ENCODE results near the gene EHMT1.
"Not testable (repeated sequence)": the region's sequence is repeated elsewhere in the genome, so short reads cannot be mapped to it uniquely, and the experiment has no call there.

The EHMT1 gene

DNA sequence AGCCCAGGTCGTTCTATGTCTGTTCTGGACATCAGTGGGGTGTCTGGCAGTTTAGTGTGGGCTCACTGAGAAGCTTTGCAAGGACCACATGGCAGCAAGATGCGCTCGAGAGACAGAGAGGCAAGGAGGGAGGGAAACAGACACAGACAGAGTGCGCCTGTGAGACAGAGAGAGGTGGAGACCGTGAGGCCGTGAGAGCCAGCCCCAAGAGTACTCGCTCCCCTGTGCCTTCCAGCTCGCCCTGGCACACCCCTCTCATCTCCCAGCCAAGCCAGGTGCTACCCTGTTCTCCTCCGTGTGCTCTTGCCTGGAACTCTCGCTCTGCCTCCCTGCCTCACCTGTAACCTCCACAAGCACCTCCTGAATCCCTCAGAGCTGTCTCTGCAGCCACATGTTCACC lies 106.8 kb downstream of the EHMT1 start:
- no peak overlapping the region for H3K27ac ChIP-seq (ENCODE audit: insufficient read depth in 1 of 2, low read depth in 1 of 2, low read length in 2 of 2, poor library complexity in 1 of 2, severe bottlenecking in 2 of 2)
- WGBS (ENCODE audit: insufficient coverage): 97% methylated on average over 7 of the region's 10 CpGs
- no peaks in the 10 kb centered on the region for H3K27me3 ChIP-seq (replicated peaks in 2 of 5; ENCODE audit: control insufficient read depth in 4 of 5, insufficient read depth in 5 of 5, low read length in 4 of 5)
- CTCF ChIA-PET: interaction anchor here (1.3 kb wide), 1 partner anchor 9 kb away, joined by 4 read pairs; no protein-coding TSS in a partner anchor
- no peak overlapping the region for H3K4me3 ChIP-seq (ENCODE audit: control insufficient read depth in 1 of 7, extremely low read depth in 1 of 7, insufficient read depth in 4 of 7, low read depth in 2 of 7, low read length in 6 of 7)
- H3K4me1 ChIP-seq (ENCODE audit: control extremely low read depth in 1 of 4, control insufficient read depth in 4 of 4, insufficient read depth in 4 of 4, low read length in 3 of 4): peaks cover 0 to 16% (median 6%) of the 10 kb centered on the region in 4 experiments
- DNase-seq: no peak
- H3K36me3 ChIP-seq (ENCODE audit: control insufficient read depth in 4 of 4, insufficient read depth in 4 of 4, low read length in 3 of 4): peaks cover 30 to 74% (median 51%) of the 10 kb centered on the region in 4 experiments
- H3K9me3 ChIP-seq (ENCODE audit: control extremely low read depth in 1 of 5, control insufficient read depth in 4 of 5, insufficient read depth in 2 of 5, low read depth in 1 of 5, low read length in 4 of 5): peaks cover 0 to 12% (median 2%) of the 10 kb centered on the region in 5 experiments
- POLR2A ChIA-PET: no interaction called here

DNA sequence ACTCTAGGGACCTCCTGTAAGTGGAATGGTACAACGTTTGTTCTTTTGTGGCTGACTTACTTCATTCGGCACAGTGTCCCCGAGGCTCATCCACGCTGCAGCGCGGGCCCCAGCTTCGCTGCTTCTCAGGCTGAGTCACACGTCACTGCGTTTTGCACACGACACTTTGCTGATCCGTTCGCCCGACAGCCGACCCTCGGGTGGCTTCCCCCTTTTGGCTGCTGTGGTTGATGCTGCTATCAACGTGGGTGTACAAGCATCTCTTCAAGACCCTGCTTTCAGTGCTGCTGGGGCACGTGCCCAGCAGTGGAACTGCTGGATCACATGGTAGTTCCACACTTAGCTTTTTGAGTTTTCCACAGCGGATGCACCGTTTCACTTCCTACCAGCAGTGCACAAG lies 107.5 kb downstream of the EHMT1 start:
- peaks cover 0 to 12% (median 2%) of the 10 kb centered on the region in 5 experiments for H3K9me3 ChIP-seq (ENCODE audit: control extremely low read depth in 1 of 5, control insufficient read depth in 4 of 5, insufficient read depth in 2 of 5, low read depth in 1 of 5, low read length in 4 of 5)
- DNase-seq; H3K27ac ChIP-seq (ENCODE audit: insufficient read depth in 1 of 2, low read depth in 1 of 2, low read length in 2 of 2, poor library complexity in 1 of 2, severe bottlenecking in 2 of 2); H3K27me3 ChIP-seq (replicated peaks in 2 of 5; ENCODE audit: control insufficient read depth in 4 of 5, insufficient read depth in 5 of 5, low read length in 4 of 5); POLR2A ChIA-PET; H3K4me3 ChIP-seq (ENCODE audit: control insufficient read depth in 1 of 7, extremely low read depth in 1 of 7, insufficient read depth in 4 of 7, low read depth in 2 of 7, low read length in 6 of 7): not testable (repeated sequence)
- WGBS (ENCODE audit: insufficient coverage): 100% methylated on average over 3 of the region's 19 CpGs
- peaks cover 0 to 16% (median 6%) of the 10 kb centered on the region in 4 experiments for H3K4me1 ChIP-seq (ENCODE audit: control extremely low read depth in 1 of 4, control insufficient read depth in 4 of 4, insufficient read depth in 4 of 4, low read length in 3 of 4)
- H3K36me3 ChIP-seq (ENCODE audit: control insufficient read depth in 4 of 4, insufficient read depth in 4 of 4, low read length in 3 of 4): peaks cover 36 to 76% (median 55%) of the 10 kb centered on the region in 4 experiments
- CTCF ChIA-PET: interaction anchor here (1.3 kb wide), 1 partner anchor 9 kb away, joined by 4 read pairs; no protein-coding TSS in a partner anchor

DNA sequence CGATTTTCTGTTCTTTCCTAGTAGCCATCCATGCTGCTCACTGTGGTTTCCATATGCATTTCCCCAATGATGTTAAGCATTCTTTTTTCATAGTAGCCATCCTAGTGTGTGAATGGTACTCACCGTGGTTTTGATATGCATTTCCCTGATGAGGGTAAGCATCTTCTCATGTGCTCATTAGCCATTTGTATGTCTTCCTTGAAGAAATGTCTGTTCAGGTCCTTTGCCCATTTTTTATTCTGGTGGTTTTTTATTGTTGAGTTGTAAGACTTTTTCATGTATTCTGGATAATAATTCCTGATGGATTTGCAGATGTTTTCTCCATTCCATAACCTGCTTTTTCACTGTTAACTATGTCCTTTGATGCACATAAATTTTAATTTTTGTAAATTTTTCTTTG lies 108.0 kb downstream of the EHMT1 start:
- POLR2A ChIA-PET: no interaction called here
- H3K36me3 ChIP-seq (ENCODE audit: control insufficient read depth in 4 of 4, insufficient read depth in 4 of 4, low read length in 3 of 4): peaks cover 39 to 76% (median 59%) of the 10 kb centered on the region in 4 experiments
- peaks cover 1 to 12% (median 4%) of the 10 kb centered on the region in 5 experiments for H3K9me3 ChIP-seq (ENCODE audit: control extremely low read depth in 1 of 5, control insufficient read depth in 4 of 5, insufficient read depth in 2 of 5, low read depth in 1 of 5, low read length in 4 of 5)
- DNase-seq: no peak
- 100% methylated on average over 2 of the region's 2 CpGs for WGBS (ENCODE audit: insufficient coverage)
- H3K4me1 ChIP-seq (ENCODE audit: control extremely low read depth in 1 of 4, control insufficient read depth in 4 of 4, insufficient read depth in 4 of 4, low read length in 3 of 4): peaks cover 0 to 16% (median 6%) of the 10 kb centered on the region in 4 experiments
- CTCF ChIA-PET: no interaction called here
- H3K27ac ChIP-seq (ENCODE audit: insufficient read depth in 1 of 2, low read depth in 1 of 2, low read length in 2 of 2, poor library complexity in 1 of 2, severe bottlenecking in 2 of 2): no peak overlapping the region
- no peak overlapping the region for H3K4me3 ChIP-seq (ENCODE audit: control insufficient read depth in 1 of 7, extremely low read depth in 1 of 7, insufficient read depth in 4 of 7, low read depth in 2 of 7, low read length in 6 of 7)
- no peaks in the 10 kb centered on the region for H3K27me3 ChIP-seq (replicated peaks in 2 of 5; ENCODE audit: control insufficient read depth in 4 of 5, insufficient read depth in 5 of 5, low read length in 4 of 5)

DNA sequence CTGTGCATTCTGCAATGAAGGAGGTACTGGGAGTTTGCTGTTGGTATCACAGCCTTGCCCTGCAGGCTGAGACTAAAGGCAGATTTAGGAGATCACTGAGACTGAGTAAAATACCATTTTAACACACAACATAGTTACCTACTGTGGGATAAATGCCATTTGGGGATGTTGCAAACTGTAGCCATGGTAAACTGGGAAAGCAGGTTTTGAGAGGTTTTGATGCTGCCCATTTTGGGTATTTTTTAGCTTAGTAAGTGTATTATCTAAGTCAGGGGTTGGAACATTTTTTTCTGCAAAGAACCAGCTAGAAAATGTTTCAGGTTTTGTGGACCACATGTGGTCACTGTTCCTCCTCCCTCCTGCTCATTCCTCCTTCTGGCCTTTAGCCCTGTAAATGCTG lies 108.9 kb downstream of the EHMT1 start:
- Histone ChIP-seq H3K4me1 (ENCODE audit: control extremely low read depth in 1 of 4, control insufficient read depth in 4 of 4, insufficient read depth in 4 of 4, low read length in 3 of 4) (peaks cover 0 to 12% (median 5%) of the 10 kb centered on the region in 4 experiments), H3K27me3 (replicated peaks in 2 of 5; ENCODE audit: control insufficient read depth in 4 of 5, insufficient read depth in 5 of 5, low read length in 4 of 5) (no peaks in the 10 kb centered on the region), H3K9me3 (ENCODE audit: control extremely low read depth in 1 of 5, control insufficient read depth in 4 of 5, insufficient read depth in 2 of 5, low read depth in 1 of 5, low read length in 4 of 5) (peaks cover 2 to 18% (median 10%) of the 10 kb centered on the region in 5 experiments), H3K4me3 (ENCODE audit: control insufficient read depth in 1 of 7, extremely low read depth in 1 of 7, insufficient read depth in 4 of 7, low read depth in 2 of 7, low read length in 6 of 7) (no peak overlapping the region), H3K36me3 (ENCODE audit: control insufficient read depth in 4 of 4, insufficient read depth in 4 of 4, low read length in 3 of 4) (peaks cover 42 to 80% (median 68%) of the 10 kb centered on the region in 4 experiments), H3K27ac (ENCODE audit: insufficient read depth in 1 of 2, low read depth in 1 of 2, low read length in 2 of 2, poor library complexity in 1 of 2, severe bottlenecking in 2 of 2) (no peak overlapping the region)
- ChIA-PET CTCF (interaction anchor here (1.1 kb wide), 1 partner anchor 53 kb away, joined by 3 read pairs; no protein-coding TSS in a partner anchor), POLR2A (no interaction called here)
- no peak for DNase-seq

DNA sequence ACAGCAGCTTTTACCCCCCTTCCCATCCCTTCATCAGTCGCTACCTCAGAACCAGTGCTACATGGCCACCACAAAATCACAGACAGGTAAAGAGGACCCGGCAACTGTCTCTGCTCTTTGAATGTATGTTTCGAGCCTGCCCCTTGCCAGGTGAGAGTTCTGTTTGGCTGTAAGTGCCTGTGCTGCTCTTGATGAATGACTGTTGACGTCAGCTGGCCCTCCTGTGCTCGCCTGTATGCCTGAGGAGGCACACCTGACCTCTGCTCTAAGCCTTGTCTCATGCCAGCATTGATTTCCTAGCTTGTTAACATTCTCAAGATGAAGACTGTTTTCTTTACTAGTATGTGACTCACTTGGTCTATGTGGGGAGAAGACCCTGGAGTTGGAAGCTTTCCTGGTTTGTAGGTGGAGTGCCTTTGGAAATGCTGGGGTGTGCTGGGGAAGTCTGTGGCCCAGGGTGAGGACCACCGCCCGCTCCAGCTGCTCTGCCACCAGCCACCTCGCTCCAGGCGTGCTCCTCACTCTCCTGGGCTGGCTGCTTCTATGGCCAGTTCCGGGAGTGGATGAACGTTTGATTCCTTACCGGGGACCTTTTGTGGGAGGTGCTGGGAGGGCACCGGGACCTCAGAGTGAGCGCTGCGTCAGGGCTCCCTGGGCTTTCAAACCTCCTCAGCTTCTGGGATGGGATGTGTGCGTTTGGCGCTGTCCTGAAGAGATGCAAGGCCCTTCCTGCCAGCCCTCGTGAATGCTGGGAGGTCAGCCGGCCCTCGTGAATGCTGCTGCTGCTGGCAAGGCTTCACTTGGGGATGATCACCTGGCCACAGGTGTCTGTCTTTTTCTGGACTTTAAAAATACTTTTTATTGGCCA lies 109.9 kb downstream of the EHMT1 start:
- Histone ChIP-seq H3K4me3 (ENCODE audit: control insufficient read depth in 1 of 7, extremely low read depth in 1 of 7, insufficient read depth in 4 of 7, low read depth in 2 of 7, low read length in 6 of 7) (no peak overlapping the region), H3K9me3 (ENCODE audit: control extremely low read depth in 1 of 5, control insufficient read depth in 4 of 5, insufficient read depth in 2 of 5, low read depth in 1 of 5, low read length in 4 of 5) (peaks cover 4 to 27% (median 20%) of the 10 kb centered on the region in 5 experiments), H3K27ac (ENCODE audit: insufficient read depth in 1 of 2, low read depth in 1 of 2, low read length in 2 of 2, poor library complexity in 1 of 2, severe bottlenecking in 2 of 2) (no peak overlapping the region), H3K4me1 (ENCODE audit: control extremely low read depth in 1 of 4, control insufficient read depth in 4 of 4, insufficient read depth in 4 of 4, low read length in 3 of 4) (peaks cover 0 to 6% (median 3%) of the 10 kb centered on the region in 4 experiments), H3K27me3 (replicated peaks in 2 of 5; ENCODE audit: control insufficient read depth in 4 of 5, insufficient read depth in 5 of 5, low read length in 4 of 5) (no peaks in the 10 kb centered on the region), H3K36me3 (ENCODE audit: control insufficient read depth in 4 of 4, insufficient read depth in 4 of 4, low read length in 3 of 4) (peaks cover 47 to 90% (median 78%) of the 10 kb centered on the region in 4 experiments)
- no peak for DNase-seq
- ChIA-PET CTCF (interaction anchor here (1.1 kb wide), 1 partner anchor 54 kb away, joined by 3 read pairs; no protein-coding TSS in a partner anchor), POLR2A (no interaction called here)
- WGBS (ENCODE audit: insufficient coverage): 97% methylated on average over 19 of the region's 20 CpGs

DNA sequence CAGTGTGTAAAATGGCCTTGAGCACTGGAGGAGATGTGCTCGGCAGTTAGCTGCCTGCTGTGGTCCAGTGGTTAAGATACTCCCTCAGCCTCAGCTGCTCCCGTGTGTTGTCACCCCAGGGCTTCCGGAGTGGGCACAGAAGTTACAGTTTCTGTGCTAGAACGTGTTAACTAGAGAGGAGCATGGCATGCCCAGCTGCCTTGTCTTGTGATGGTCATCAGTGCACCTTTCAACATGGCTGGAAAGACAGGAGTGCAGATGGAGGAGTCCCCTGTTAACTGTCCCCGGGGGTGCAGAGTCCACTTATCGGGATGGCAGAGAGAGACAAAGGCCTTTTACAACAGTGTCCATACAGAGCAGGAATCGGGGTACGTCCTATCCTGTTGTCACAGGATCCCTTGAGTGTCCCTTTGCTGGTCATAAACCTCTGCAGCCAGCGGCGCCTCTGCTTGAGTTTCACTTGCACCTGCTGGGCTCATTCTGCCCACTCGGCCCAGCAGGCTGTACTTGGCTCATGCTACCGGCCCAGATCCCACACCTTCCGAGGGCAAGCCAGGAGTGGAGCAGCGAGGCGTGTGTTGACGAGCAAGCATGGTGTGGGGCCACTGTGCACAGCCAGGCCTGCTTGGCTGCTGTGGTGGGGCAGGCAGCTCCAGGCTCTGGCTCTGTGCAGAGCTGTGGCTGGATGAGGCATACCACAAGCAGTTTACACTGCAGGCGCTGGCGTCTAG lies 112.6 kb downstream of the EHMT1 start:
- WGBS (ENCODE audit: insufficient coverage): 98% methylated on average over 17 of the region's 18 CpGs
- H3K27me3 ChIP-seq (replicated peaks in 2 of 5; ENCODE audit: control insufficient read depth in 4 of 5, insufficient read depth in 5 of 5, low read length in 4 of 5): no peaks in the 10 kb centered on the region
- ChIA-PET POLR2A (no interaction called here), CTCF (interaction anchor here (0.8 kb wide), 1 partner anchor 152 kb away, joined by 3 read pairs; no protein-coding TSS in a partner anchor)
- no peaks in the 10 kb centered on the region for H3K4me1 ChIP-seq (ENCODE audit: control extremely low read depth in 1 of 4, control insufficient read depth in 4 of 4, insufficient read depth in 4 of 4, low read length in 3 of 4)
- peaks cover 12 to 43% (median 20%) of the 10 kb centered on the region in 5 experiments for H3K9me3 ChIP-seq (ENCODE audit: control extremely low read depth in 1 of 5, control insufficient read depth in 4 of 5, insufficient read depth in 2 of 5, low read depth in 1 of 5, low read length in 4 of 5)
- no peak for DNase-seq
- peaks cover 57 to 95% (median 78%) of the 10 kb centered on the region in 4 experiments for H3K36me3 ChIP-seq (ENCODE audit: control insufficient read depth in 4 of 4, insufficient read depth in 4 of 4, low read length in 3 of 4)
- no peak overlapping the region for H3K27ac ChIP-seq (ENCODE audit: insufficient read depth in 1 of 2, low read depth in 1 of 2, low read length in 2 of 2, poor library complexity in 1 of 2, severe bottlenecking in 2 of 2)
- no peak overlapping the region for H3K4me3 ChIP-seq (ENCODE audit: control insufficient read depth in 1 of 7, extremely low read depth in 1 of 7, insufficient read depth in 4 of 7, low read depth in 2 of 7, low read length in 6 of 7)
